Measurements from ENCODE around the gene PATZ1.
"Not testable (repeated sequence)": the region's sequence is repeated elsewhere in the genome, so short reads cannot be mapped to it uniquely, and the experiment has no call there.

Gene PATZ1

DNA sequence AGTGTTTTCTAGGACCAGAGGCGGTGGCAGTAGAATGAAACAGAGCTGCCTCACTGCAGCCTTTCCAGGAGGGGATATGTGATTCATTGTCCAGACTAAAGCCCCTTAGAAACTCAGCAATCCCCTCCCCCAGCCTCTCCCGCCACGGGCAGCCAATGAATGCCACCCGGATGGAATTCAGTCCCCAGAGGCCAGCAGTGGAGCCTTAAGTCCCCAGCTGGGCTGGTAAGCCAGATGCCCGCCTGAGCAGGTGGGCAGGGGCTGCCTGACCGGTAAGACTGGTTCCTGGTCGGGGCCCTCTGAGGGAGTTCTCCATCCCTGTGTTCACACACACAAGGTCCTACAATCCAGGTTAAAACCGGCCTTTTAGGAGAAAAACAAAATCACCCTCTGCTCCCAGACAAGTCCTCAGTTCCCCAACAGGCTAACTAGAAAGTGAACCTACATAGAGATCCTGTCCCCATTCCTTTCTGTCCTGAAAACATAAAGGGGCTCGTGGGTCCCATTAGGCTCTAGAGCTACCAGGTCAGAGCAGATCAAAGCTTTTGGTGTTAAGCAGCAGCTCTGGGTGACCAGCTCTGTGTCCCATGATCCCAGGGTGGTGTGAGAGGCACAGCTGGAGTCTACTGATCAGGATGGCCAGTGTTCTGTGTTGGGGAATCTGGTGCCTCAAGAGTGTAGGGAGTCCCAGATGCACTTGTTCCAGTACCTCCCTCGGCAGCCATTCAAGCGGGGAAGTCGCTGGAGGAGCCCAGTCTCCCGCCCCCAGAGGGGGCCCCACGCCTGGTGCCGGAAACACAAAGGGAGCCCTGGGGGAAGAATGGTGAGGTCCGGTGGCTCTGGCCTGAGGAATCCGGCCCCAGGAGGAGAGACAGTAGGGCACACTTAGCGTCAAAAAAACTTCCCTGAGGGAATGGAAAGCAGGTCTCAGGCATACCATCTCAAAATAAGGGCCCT is 2.6 kb downstream of the PATZ1 start:
- peak; percentile 88 to 97 for DNase-seq

DNA sequence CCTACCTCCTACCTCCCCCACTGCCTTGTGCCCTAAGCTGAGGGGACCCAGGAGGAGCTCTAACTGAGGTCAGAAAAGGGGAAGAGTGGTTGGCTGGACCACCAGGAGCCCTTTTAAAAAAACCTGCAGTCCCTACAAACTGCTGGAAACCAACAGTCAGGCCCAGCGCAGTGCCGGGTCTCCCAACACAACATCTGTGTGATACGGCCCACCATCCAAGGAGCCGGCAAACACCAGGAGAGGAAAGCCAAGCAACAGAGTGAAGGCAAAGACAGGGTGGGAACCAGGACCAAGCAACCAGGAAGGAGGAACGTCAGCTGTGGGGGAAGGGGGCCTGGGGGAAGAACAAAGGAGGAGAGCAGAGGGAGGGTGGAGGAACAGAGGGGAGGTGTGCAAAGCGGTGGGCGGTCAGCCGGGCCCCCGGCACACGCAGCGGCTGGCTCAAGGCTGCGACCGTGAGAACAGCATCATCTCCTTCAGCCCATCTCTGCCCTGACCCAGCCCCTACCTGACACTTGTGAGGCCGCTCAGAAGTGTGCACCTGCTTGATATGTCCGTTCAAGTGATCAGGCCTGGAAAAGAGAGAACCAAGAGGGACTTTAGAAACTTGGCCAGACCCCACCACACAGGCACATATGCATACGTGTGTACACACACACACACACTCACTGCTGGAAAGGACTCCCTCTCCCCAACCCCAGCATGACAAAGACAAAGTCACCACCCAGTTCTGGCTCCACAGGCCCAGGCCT is 3.6 kb downstream of the PATZ1 start:
- peak in 1 of 2 experiments; percentile 45 for DNase-seq

DNA sequence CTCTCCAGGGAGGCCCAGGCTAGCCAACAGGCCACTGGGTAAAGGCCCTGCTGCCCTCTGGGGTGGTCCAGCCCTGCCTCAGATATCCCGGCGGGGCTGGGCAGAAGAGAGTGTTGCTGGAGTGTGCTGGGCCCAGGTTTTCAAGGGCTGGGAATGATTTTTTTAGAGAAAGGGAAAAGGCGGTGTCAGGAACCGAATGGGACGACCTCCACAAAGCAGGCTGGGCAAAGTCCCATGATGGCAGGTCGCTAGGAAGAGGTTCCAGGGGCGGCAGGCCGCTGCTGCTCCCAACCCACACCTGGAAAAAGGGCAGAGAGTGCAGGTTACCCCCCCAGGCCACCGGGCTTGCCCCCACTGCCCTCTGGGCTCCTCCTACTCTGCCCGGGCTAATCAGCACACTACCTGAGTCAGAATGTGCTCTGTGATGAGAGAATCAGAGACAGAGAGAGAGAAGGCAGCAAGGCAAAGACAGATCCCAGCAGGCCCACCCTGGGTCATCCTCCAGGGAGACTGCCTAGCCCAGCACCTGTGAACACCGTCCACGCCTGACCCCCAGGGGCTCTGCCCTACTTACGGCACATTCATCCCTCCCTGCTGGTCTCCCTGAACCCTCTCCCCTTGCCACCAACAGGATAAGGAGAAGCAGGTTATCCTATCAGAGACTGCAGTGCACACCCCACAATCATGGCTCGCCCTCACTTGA is 4.6 kb downstream of the PATZ1 start:
- DNase-seq: no peak

DNA sequence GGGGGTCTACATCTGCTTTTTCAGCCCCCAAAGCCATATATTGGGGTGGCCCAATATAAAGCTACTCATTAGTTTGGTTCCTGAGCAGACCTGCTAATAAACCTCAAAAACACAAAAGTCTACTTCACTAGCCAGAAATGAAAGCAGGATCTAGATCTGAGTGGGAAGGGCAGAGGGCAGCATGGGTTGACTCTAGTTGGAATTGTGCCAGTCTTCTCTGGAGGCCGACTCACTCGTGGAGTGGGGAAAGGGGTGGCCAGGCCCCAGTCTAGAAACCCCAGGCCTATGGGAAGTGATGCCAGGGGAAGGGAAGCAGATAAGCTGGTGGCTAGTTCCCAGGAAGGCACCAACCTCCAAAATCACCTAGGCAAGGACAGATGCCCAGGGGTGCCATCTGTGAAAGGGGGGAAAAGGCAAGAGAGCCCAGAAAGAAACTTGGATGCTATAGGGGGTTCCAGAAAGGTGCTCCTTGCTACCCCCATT is 5.3 kb downstream of the PATZ1 start:
- DNase-seq: no peak

DNA sequence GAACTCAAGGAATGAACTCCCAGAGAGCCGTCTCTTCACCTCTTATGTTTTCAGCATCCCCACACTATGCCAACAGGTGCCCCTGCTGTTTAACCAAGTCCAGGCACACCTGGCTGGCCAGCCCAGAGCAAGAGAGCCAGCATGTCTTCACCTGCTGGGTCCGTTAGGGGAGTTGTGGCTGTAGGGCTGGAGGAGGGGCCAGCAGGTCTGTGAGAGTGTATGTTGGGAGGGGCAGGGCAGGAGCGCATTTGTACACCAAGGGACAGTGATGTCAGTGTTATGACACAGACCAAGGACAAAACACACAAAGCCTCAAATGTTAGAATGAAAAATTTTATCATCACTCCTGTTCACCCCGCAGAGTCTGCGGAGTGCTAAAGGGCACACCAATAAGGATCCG is 5.8 kb downstream of the PATZ1 start:
- DNase-seq: no peak

DNA sequence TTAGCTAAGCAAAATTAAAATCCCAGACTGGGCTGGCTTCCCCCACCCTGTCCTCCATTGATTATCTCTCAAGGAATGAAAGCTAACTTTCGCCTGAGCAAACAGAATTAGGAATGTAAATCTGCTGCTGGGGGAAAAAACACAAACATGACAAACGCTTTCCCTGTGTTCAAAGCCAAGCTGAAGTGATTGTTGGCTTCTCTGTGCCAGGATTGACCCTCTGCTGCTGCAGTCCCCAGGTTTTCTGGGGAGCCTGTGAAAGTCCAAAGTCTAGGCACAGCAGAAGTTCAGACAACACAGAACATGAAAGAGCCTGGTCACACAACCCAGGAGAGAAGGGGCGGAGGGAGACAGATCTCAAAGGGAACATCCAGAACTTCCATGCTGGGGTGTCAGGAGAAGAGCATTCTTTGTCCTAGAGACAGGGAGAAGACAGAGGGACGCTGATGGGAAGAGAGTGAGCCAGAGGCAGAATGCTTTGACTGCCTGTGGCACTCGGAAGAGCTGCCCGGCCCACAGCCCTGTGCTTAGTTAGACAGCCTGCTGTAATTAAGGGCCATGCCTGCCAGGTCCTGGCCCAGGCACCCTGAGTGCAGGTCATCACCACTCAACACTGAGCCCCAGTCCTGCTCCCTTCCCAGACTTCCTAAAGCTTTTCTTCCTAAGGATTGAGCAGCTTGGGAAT is 6.9 kb downstream of the PATZ1 start:
- no peak for DNase-seq

DNA sequence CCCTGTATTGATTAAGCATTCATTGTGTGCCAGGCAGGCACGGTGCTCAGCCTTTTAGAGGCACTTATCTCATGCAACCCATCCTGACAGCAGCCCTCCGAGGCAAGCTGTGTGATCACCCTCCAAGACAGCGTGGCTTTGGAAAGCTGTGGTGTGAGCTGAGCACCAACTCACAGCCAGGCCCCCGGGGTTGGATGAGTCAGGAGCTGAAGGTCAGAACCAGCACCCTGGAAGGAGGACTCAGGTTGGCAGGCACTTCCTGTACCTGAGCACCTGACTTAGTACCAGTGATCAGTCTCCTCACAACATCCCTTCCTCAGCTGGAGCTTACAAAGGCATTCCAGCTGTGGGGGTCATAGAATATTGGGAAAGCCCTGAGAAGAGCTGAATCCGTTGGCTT is 9.0 kb downstream of the PATZ1 start:
- no peak for DNase-seq

DNA sequence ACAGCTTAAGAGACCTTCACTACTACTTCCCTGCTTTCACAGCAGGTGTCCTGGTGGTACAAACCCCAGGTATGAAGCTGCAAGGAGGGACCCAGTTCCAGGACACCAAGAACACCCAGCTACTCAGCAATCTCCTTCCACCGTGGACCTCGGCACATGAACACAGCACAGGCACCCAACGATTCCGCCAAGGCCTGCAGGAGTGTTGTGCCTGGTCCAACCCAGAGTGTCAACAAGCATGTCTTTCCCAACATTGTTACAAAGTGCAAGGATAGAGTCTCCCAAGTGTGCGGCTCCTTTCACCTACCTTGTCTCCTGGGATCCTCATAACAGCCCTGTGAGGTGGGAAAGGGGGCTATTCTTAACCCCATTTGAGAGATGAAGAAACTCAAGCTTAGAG is 11.8 kb downstream of the PATZ1 start:
- DNase-seq: no peak

DNA sequence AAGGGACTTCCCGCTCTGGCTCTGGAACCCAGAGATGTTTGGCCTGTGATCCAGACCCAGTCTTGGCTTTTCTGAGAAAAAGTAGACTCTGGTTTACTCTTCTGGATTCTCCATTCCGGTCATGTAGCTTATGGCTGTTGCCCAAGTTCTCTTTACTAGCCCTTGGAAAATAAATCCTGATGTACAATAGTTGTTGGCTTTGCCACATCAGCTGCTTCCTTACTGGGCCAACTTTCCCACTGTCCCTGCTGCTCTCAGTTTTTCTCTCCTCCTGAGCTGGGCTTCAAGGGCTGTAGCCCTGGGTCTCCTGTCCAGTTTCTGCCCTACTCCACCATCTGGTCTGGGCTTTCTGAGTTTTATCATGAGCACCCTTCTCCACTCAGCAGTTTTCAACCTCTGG is 12.5 kb downstream of the PATZ1 start:
- DNase-seq: no peak

DNA sequence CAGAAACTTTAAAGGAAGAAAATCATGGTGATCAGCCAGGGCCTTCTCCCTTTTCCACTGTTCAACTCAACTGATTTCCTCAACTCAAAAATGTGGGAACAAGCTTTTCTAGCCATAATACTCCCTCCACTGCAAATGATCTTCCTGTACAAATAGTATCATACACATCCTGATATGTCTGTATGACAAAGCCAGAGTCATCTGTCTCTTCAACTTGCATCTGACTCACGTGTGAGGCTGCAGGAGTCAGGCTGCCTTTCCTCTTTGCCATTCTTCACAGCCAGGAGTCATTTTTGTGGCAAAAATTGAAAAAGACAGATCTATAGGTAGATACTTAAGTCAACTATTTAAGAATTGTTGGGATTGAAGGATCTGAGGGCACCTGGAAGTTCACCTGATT is 13.3 kb downstream of the PATZ1 start:
- DNase-seq: no peak

DNA sequence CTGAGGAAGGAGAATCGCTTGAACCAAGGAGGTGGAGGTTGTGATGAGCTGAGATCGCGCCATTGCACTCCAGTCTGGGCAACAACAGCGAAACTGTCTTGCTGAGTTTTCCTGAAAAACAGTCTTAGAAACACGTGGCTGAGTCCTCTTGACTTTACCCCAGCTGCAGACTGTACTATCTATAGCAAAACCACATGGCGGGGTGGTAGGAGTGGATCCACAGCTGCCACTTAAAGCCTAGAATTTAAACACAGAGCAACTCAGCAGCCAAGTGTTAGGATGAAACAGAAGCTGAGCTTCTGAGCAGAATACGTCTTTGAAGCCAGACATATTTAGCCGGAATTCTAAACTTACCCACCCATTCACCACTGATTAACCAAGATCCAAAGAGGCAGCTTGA is 14.1 kb downstream of the PATZ1 start:
- DNase-seq: no peak

DNA sequence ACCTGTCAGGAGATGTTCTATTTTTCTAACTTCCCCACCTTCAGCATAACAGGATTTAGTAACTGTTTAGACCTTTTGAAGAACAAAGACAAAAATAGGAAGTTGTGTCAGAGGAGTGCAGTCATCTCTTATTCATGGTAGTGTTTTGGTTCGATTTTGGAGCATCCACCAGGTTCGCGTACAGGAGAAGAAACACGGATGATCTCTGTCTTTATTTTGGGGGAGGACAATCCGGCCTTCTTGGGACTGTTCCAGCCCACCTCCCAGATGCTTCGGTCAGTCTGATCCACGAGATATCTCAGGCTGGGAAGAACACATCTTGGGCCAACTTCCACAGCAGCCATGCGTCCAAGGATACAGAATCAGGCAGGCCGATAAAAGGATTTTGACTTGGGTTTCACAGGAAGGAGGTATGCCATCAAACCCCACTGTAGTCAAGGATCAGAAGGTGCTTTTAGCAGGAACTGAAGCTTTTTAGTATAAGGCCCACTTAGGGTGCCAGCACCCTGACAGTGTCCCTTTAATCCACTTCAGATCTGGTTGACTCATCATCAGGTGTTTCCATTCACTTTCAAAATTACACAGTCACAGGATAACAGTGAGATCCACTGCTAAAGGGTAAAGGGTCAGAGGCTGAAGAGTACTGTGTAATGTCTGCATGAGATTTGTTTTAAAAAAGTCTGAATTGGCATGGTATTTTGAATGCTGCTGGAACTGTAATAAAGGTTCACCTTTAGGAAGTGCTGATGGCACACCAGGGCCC is 16.5 kb downstream of the PATZ1 start:
- no peak for DNase-seq

DNA sequence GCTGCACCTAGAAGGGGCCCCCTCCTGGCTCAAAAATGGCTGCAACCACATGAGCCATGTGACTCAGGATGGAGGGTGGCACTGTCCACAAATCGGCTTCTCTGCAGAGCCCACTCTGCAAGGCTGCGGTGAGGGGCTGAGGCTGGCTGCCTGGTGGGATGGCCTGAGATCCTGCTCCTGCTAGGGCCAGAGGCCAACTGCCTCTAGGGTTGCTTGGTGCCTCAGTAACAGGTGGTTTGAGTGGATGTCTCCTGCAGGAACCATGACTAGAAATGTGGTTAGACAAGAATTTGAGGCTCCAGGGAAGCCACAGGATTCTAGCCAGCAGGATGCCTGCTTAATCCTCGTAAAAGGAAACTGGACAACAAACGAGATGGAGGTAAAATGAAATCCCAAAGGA is 17.1 kb downstream of the PATZ1 start:
- no peak for DNase-seq

DNA sequence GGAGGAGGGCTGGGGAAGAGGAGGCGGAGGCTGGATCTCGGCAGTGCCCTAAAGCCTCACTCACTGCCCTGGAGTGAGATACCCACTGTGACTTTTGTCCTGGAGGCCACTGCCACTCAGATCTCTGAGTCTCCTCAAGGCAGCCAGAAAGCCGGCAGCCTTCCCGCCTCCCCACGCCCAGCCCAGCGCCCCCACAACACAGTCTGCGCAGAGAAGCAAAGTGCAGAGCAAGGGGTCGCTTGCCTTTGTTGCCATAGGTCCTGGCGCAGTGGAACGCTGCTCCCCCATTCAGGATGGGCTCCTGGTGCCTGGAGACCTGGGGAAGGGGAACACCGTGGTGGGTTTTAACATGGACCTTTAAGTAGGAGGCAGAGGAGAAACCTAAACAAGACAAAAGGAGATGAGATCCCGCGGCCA is 17.6 kb downstream of the PATZ1 start:
- DNase-seq: no peak

DNA sequence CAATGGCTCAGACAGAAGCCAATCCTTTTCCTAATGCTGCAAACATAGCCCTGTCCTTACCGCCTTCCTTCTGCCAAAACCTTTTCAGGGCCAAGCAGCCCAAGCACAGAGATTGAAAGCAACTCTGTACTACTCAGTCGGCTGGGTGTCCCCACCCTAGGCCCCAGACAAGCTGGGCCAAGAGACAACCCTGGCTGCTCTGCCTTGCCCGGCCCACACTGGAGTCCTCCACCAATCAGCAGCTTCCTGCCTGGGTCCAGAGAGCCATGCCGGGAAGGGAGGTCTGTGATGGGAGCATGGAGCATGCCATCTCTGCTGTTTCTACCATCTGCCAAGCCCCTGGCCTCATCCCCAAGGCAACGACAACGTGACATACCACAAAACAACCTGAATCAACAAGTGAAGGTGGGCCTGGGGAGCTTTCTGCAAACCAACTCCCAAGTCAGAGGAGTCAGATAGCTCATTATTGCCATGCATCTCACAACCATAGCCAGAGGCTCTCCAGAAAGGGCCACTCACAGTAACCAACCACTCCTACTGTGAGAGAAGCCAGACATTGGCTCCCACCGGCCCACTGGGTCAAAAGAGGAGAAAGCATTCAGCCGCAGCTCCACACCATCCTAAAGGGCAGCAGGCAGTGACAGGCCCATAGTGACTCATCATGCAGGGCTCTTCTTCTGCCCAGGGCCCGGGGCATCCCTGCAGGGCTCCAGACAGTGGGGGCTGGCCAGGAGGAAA is 18.2 kb downstream of the PATZ1 start:
- no peak for DNase-seq

DNA sequence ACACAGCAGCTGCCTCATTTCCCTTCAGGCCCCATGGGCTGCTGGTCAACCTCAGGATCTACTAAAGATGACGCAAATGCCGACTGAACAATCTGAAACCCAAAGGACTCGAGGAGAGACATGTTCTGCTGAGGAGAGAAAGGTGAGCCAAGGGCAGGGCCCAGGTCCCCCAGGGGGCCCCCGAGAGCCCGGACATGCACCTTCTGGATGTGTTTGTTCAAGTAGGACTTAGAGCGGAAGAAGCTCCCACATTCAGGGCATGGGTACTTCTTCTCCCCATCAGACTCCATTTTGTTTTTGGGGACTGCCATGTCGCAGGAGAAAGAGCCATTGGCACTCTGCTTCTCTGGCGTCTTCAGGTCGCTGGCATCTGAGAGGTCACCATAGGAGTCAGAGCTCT is 19.3 kb downstream of the PATZ1 start:
- DNase-seq: no peak

DNA sequence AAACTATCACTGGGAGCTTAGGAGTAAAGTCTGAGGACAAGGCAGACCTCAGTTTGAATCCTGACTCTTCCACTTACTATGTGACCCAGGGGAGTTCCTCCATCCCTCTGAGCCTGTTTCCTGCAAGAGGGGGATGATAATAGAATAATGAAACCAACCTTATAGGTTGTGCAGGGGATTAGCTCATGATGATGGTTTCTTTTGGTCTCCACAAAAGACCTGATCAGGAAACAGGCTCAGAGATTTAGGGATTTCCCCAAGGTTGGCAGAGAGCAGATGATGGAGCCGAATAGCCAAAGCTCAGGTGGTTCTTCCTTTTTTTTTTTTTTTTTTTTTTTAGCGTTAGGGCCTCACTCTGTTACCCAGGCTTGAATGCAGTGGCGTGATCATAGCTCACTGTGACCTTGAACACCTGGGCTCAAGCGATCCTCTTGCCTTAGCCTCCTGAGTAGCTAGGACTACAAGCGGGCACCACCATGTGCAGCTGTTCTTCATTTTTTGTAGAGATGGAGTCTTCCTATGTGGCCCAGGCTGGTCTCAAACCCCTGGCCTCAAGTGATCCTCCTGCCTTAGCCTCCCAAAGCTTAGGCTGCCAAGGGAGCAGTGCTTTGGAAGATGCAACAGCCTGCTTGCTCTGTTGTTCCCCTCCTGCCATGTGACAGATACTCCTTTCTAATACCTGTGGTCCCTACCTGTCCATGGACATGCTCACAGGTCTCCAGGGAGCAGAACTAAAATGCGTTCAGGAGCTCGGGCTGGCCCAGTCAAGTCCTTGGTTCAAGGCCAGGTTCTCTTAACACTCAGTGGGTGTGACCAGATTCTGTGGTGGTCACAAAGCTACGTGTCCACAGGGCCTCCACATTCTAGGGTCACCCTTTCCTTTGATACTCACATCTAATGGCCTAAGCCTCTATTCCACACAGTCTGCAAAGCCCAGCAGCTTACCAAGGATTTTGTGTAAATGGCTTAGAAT is 22.3 kb downstream of the PATZ1 start:
- DNase-seq: no peak

DNA sequence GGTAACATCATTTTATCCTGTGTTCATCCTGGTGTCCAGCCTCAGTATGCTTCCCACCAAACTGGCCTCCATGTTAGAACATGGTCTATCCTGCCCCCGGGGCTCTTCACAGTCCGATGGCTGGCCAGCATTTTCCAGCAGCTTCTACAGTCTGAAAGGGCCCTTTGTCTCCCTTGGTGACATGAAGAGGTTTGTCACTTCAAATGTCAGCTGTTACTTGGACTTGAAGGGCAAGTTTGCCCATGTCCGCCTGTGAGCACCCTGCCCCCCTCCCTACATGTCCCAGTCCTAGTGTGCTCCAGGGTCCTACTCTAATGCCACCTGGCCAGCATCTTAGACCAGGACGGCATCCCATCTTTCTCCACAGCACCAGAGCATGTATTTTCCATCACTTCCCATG is 24.7 kb downstream of the PATZ1 start:
- DNase-seq: no peak

DNA sequence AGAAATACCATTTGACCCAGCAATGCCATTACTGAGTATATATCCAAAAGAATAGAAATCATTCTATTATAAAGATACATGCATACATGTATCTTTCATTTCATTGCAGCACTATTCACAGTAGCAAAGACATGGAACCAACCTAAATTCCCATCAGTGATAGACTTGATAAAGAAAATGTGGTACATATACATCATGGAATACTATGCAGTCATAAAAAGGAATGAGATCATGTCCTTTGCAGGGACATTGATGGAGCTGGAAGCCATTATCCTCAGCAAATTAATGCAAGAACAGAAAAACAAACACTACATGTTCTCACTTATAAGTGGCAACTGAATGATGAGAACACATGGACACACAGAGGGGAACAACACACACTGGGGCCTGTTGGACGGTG is 31.9 kb downstream of the PATZ1 start:
- not testable (repeated sequence) for DNase-seq

All from NCI-H526 (cell line).